Measurements from ENCODE around the gene ABR.

The ABR gene

GRCh38 chr17:1043601-1044251 is 136.1 kb downstream of the ABR start:
- Histone ChIP-seq H3K9ac (ENCODE audit: low read length) (no peak overlapping the region), H3K4me1 (ENCODE audit: control insufficient read depth, insufficient read depth, low read length) (peaks cover 16% of the 10 kb centered on the region), H3K27me3 (replicated peaks; ENCODE audit: control insufficient read depth, insufficient read depth, low read length) (no peaks in the 10 kb centered on the region), H3K36me3 (ENCODE audit: control insufficient read depth, insufficient read depth, low read length, severe bottlenecking) (peaks cover 13% of the 10 kb centered on the region), H3K4me3 (ENCODE audit: low read length) (no peak overlapping the region), H3K9me3 (ENCODE audit: control insufficient read depth, low read length) (no peaks in the 10 kb centered on the region)
- no peak for DNase-seq (ENCODE audit: low read depth)

- Histone ChIP-seq H3K9ac (ENCODE audit: low read length) (no peak overlapping the region), H3K4me1 (ENCODE audit: control insufficient read depth, insufficient read depth, low read length) (peaks cover 16% of the 10 kb centered on the region), H3K4me3 (ENCODE audit: low read length) (no peak overlapping the region), H3K27me3 (replicated peaks; ENCODE audit: control insufficient read depth, insufficient read depth, low read length) (no peaks in the 10 kb centered on the region), H3K9me3 (ENCODE audit: control insufficient read depth, low read length) (no peaks in the 10 kb centered on the region), H3K36me3 (ENCODE audit: control insufficient read depth, insufficient read depth, low read length, severe bottlenecking) (peaks cover 12% of the 10 kb centered on the region)
- no peak for DNase-seq (ENCODE audit: low read depth)
Observed at GRCh38 chr17:1042486-1042885, 137.3 kb downstream of the ABR start.

GRCh38 chr17:1041746-1042145 is 138.0 kb downstream of the ABR start:
- Histone ChIP-seq H3K27me3 (replicated peaks; ENCODE audit: control insufficient read depth, insufficient read depth, low read length) (no peaks in the 10 kb centered on the region), H3K9me3 (ENCODE audit: control insufficient read depth, low read length) (no peaks in the 10 kb centered on the region), H3K4me3 (ENCODE audit: low read length) (no peak overlapping the region), H3K36me3 (ENCODE audit: control insufficient read depth, insufficient read depth, low read length, severe bottlenecking) (peaks cover 12% of the 10 kb centered on the region), H3K9ac (ENCODE audit: low read length) (no peak overlapping the region), H3K4me1 (ENCODE audit: control insufficient read depth, insufficient read depth, low read length) (peaks cover 16% of the 10 kb centered on the region)
- DNase-seq (ENCODE audit: low read depth), result no peak

- Histone ChIP-seq H3K27me3 (replicated peaks; ENCODE audit: control insufficient read depth, insufficient read depth, low read length) (no peaks in the 10 kb centered on the region), H3K9ac (ENCODE audit: low read length) (peak overlapping the region; percentile 64), H3K4me1 (ENCODE audit: control insufficient read depth, insufficient read depth, low read length) (peaks cover 16% of the 10 kb centered on the region), H3K9me3 (ENCODE audit: control insufficient read depth, low read length) (no peaks in the 10 kb centered on the region), H3K4me3 (ENCODE audit: low read length) (no peak overlapping the region), H3K36me3 (ENCODE audit: control insufficient read depth, insufficient read depth, low read length, severe bottlenecking) (peaks cover 12% of the 10 kb centered on the region)
- DNase-seq (ENCODE audit: low read depth), result no peak
Observed at GRCh38 chr17:1040216-1040600, 139.6 kb downstream of the ABR start.

- H3K4me1 ChIP-seq (ENCODE audit: control insufficient read depth, insufficient read depth, low read length), result peaks cover 16% of the 10 kb centered on the region
- peak overlapping the region; percentile 64 for H3K9ac ChIP-seq (ENCODE audit: low read length)
- H3K36me3 ChIP-seq (ENCODE audit: control insufficient read depth, insufficient read depth, low read length, severe bottlenecking), result peaks cover 12% of the 10 kb centered on the region
- H3K4me3 ChIP-seq (ENCODE audit: low read length), result no peak overlapping the region
- no peak for DNase-seq (ENCODE audit: low read depth)
- H3K9me3 ChIP-seq (ENCODE audit: control insufficient read depth, low read length), result no peaks in the 10 kb centered on the region
- no peaks in the 10 kb centered on the region for H3K27me3 ChIP-seq (replicated peaks; ENCODE audit: control insufficient read depth, insufficient read depth, low read length)
Observed at GRCh38 chr17:1039511-1040215, 140.1 kb downstream of the ABR start.

- no peak overlapping the region for H3K4me3 ChIP-seq (ENCODE audit: low read length)
- peaks cover 16% of the 10 kb centered on the region for H3K4me1 ChIP-seq (ENCODE audit: control insufficient read depth, insufficient read depth, low read length)
- DNase-seq (ENCODE audit: low read depth), result no peak
- peaks cover 12% of the 10 kb centered on the region for H3K36me3 ChIP-seq (ENCODE audit: control insufficient read depth, insufficient read depth, low read length, severe bottlenecking)
- H3K9me3 ChIP-seq (ENCODE audit: control insufficient read depth, low read length), result no peaks in the 10 kb centered on the region
- H3K9ac ChIP-seq (ENCODE audit: low read length), result peak overlapping the region; percentile 34
- H3K27me3 ChIP-seq (replicated peaks; ENCODE audit: control insufficient read depth, insufficient read depth, low read length), result no peaks in the 10 kb centered on the region
Observed at GRCh38 chr17:1039123-1039507, 140.7 kb downstream of the ABR start.

GRCh38 chr17:1038459-1039122 is 141.2 kb downstream of the ABR start:
- DNase-seq (ENCODE audit: low read depth), result no peak
- H3K4me3 ChIP-seq (ENCODE audit: low read length), result no peak overlapping the region
- H3K4me1 ChIP-seq (ENCODE audit: control insufficient read depth, insufficient read depth, low read length), result peaks cover 14% of the 10 kb centered on the region
- H3K9me3 ChIP-seq (ENCODE audit: control insufficient read depth, low read length), result no peaks in the 10 kb centered on the region
- H3K27me3 ChIP-seq (replicated peaks; ENCODE audit: control insufficient read depth, insufficient read depth, low read length), result no peaks in the 10 kb centered on the region
- H3K9ac ChIP-seq (ENCODE audit: low read length), result no peak overlapping the region
- peaks cover 12% of the 10 kb centered on the region for H3K36me3 ChIP-seq (ENCODE audit: control insufficient read depth, insufficient read depth, low read length, severe bottlenecking)

GRCh38 chr17:1037238-1037879 is 142.4 kb downstream of the ABR start:
- no peaks in the 10 kb centered on the region for H3K9me3 ChIP-seq (ENCODE audit: control insufficient read depth, low read length)
- no peak overlapping the region for H3K9ac ChIP-seq (ENCODE audit: low read length)
- DNase-seq (ENCODE audit: low read depth), result no peak
- H3K27me3 ChIP-seq (replicated peaks; ENCODE audit: control insufficient read depth, insufficient read depth, low read length), result no peaks in the 10 kb centered on the region
- H3K36me3 ChIP-seq (ENCODE audit: control insufficient read depth, insufficient read depth, low read length, severe bottlenecking), result peaks cover 8% of the 10 kb centered on the region
- no peak overlapping the region for H3K4me3 ChIP-seq (ENCODE audit: low read length)
- peaks cover 11% of the 10 kb centered on the region for H3K4me1 ChIP-seq (ENCODE audit: control insufficient read depth, insufficient read depth, low read length)

- no peak for DNase-seq (ENCODE audit: low read depth)
- peaks cover 11% of the 10 kb centered on the region for H3K4me1 ChIP-seq (ENCODE audit: control insufficient read depth, insufficient read depth, low read length)
Observed at GRCh38 chr17:1036845-1037237, 142.9 kb downstream of the ABR start.

GRCh38 chr17:1036171-1036844 is 143.5 kb downstream of the ABR start:
- Histone ChIP-seq H3K4me3 (ENCODE audit: low read length) (no peak overlapping the region), H3K36me3 (ENCODE audit: control insufficient read depth, insufficient read depth, low read length, severe bottlenecking) (peaks cover 2% of the 10 kb centered on the region), H3K9ac (ENCODE audit: low read length) (no peak overlapping the region), H3K9me3 (ENCODE audit: control insufficient read depth, low read length) (no peaks in the 10 kb centered on the region), H3K27me3 (replicated peaks; ENCODE audit: control insufficient read depth, insufficient read depth, low read length) (no peaks in the 10 kb centered on the region), H3K4me1 (ENCODE audit: control insufficient read depth, insufficient read depth, low read length) (peaks cover 11% of the 10 kb centered on the region)
- DNase-seq (ENCODE audit: low read depth), result no peak

More at GRCh38 chr17:1036845-1037237, 142.9 kb downstream of the ABR start:
- no peaks in the 10 kb centered on the region for H3K9me3 ChIP-seq (ENCODE audit: control insufficient read depth, low read length)
- no peak overlapping the region for H3K4me3 ChIP-seq (ENCODE audit: low read length)
- H3K9ac ChIP-seq (ENCODE audit: low read length), result no peak overlapping the region
- H3K27me3 ChIP-seq (replicated peaks; ENCODE audit: control insufficient read depth, insufficient read depth, low read length), result no peaks in the 10 kb centered on the region
- H3K36me3 ChIP-seq (ENCODE audit: control insufficient read depth, insufficient read depth, low read length, severe bottlenecking), result peaks cover 2% of the 10 kb centered on the region
